HG02759 (cell line): Measurements from ENCODE around the gene UBXN1.
"Not testable (repeated sequence)": the region's sequence is repeated elsewhere in the genome, so short reads cannot be mapped to it uniquely, and the experiment has no call there.

Experiments
- ATAC-seq: cut with Tn5 transposase; IDR thresholded peaks from one replicate; pipeline ENCODE4 v1.9.1; 2021; ENCODE audit warnings: mild to moderate bottlenecking, moderate library complexity; ENCODE audit not compliant: unreplicated experiment

UBXN1 gene

DNA sequence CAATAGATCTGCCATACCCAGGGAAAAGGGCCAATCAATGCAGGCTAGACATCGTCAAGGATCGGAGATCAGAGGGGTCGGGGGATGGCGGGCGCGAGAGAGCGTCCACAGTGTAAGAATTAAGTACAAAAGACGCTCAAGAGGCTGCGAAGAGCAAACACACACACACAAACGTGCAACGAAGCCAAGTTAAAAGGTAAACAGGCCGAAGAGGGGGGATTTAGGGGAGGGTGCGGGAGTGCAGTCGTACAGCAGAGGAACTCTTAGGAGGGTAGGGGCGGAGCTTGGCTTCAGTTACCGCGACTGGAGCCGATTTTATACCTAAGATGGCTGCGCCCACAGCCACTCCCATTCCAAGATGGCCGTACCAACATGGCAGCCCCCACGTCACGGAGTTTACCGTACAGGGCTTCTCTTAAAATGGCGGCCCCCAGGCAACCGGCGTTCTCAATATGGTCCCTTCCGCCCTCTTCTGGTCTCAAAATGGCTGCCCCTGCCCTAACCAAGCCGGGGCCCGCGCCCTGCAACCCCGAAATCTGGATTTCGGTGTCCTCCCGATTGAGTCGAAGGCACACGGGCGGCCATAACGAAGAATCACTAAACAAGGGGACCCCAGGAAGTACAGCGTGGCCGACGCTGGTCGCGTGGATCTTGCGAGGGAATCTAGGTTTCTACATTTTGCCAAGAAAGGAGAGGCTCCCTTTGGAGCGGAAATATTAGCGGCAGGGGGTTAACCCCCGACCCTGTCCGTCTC is 30.6 kb upstream of the UBXN1 start:
- peak; percentile 76 for ATAC-seq

DNA sequence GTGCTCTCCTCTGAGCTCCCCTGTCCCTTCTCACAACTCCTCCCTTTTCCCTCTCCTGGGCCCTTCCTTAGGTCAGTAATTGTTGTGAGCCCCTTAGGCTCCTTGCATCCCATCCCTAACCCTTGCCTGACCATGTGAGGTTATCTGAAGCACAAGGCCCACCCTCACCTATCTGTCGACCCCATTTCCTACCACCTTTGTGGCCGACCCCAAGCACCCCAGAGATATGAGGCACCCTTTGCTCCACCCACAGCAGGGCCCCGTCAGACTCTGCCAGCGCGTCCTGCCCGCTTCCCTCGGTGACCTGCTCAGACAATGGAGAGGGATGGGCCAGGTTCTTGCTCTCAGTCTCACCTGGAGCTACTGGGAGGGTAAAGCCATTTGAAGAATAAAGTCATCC is 29.9 kb upstream of the UBXN1 start:
- no peak for ATAC-seq

DNA sequence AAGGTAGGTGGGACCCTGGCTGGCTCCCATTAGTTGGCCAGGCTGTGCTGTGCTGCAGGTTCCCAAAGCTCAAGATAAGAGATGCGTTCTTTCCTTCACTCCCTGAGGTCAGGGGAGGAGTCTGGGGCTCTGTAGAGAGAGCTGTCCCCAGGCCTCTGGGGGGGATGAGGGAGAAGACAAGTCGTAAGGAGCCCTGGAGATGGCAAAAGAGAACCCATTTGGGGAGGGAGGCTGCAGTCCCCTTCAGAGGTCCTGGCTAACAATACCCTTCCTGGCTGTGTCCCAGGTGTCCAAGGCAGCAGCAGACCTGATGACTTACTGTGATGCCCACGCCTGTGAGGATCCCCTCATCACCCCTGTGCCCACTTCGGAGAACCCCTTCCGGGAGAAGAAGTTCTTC is 29.5 kb upstream of the UBXN1 start:
- ATAC-seq, result no peak

DNA sequence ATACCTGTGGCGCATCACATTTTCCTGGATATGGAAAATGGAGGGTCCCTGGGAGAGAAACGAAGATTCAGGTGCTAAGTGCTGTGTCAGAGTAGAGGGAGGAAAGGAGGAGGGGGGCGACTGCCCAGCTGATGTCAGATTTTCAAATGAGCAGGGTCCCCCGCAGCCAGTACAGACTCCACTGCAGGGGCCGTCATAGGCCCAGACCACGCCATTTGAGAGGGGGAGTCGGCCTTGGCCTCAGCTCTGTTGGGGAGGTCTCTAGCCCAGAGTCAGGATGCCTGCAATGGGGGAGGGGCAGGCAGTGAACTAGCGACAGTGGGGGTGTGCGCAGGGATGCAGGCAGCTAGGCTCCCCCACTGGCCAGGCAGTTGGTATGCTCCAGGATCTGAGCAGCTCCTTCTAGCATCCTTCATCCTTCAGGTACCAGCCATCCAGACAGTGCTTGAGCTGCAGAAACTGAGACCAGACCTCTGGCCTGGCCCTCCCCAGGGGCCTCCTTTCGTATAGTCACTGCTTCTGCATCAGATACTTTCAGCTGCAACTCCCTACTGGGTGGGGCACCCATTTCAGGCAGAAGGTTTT is 28.5 kb upstream of the UBXN1 start, which contains the start of the genes BSCL2 and GNG3:
BSCL2 (minus strand) TSS at position 148 of the 585 bp plus-strand sequence. CDS start 229 bp downstream, outside the sequence.
GNG3 (plus strand) TSS at position 400 of the 585 bp plus-strand sequence. CDS start 620 bp downstream, outside the sequence.
- no peak for ATAC-seq

DNA sequence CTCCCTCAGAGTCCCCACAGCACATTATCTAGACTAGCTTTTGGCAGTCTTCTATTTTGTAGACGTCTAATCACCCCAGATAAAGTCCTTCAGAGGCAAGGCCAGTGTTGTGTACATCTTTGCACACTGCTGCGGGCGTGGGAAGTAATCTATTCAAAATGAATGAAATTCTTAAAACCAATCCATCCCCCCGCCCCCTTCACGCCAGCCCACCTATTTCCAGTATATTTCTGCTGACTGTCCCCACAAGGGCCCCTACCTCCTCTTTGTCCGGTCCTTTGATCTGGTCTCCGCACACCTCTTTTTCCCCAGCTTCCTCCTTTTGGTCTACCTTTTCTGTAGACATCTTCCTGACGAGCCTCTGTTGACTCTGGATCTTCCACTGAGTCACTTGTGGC is 28.0 kb upstream of the UBXN1 start:
- no peak for ATAC-seq

DNA sequence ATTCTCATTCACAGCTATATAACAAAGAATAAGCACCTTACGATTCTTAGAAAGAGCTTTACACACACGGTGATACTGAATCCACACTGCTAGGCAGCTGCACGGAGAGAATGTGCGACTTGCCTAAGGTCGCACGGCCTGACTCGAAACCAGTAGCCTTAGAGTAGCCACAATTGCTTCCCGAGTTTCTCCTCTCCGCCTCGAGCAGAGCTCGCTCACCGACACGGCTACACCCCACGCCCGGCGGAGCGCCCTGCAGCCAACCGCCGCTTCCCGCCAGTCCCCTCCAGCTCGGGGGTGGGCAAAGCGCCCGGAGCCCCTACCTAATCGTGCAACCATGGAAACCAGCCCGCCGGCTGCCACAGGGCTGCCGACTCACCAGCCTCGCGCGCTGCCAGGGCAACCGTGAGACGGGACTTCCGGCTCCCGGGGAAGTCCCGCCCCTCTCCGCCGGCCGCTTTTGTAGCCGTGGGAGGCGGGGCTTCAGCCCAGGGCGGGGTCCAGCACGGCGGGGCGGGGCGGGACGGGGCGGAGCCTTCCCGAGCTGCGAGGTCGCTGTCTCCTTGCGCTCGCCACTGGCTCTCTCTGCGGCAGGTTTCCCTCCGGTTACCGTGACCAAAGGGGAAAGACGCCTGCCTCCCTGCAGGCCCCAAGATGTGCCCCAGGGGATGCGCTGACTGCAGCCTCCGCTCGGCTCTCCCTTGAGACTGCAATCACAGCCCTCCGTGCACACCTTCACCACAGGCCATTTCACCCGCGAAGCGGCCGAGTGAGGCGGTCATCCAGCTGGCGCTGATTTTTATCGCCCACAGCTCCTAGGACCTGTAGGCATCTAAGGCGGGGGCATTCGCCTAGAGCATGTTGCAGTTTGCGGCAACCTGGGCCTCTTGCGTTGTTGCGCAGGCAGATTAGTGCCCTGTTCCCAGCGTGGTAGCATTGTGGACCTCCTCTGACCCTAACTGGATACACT is 27.3 kb upstream of the UBXN1 start:
- ATAC-seq, result peak; percentile 76

DNA sequence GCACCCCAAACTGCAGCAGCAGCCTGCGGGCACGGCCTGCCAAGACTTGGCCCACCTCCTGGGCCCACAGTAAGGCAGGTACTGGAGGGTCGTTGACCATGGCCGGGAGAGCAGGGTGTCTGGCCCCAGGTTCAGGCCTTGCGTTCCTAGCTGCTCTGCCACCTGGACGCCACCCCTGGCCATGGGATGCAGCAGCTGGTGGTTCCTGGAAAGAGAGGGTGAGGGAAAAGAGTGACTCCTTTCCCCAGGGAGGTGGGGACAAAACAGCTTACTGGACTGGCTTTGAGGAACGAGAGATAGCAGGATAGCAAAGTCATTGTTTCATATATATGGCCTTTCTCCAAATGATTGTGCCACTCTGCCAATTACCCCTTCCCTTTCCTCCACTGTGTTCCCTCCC is 26.5 kb upstream of the UBXN1 start:
- ATAC-seq, result no peak

DNA sequence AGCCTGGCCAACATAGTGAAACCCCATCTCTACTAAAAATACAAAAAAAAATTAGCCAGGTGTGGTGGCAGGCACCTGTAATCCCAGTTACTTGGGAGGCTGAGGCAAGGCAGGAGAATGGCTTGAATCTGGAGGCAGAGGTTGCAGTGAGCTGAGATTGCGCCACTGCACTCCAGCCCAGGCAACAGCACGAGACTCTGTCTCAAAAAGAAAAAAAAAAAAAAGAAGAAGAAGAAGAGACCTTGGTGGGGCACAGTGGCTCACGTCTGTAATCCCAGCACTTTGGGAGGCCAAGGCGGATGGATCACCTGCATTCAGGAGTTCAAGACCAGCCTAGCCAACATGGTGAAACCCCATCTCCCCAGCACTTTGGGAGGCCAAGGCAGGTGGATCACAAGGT is 25.0 kb upstream of the UBXN1 start:
- not testable (repeated sequence) for ATAC-seq

DNA sequence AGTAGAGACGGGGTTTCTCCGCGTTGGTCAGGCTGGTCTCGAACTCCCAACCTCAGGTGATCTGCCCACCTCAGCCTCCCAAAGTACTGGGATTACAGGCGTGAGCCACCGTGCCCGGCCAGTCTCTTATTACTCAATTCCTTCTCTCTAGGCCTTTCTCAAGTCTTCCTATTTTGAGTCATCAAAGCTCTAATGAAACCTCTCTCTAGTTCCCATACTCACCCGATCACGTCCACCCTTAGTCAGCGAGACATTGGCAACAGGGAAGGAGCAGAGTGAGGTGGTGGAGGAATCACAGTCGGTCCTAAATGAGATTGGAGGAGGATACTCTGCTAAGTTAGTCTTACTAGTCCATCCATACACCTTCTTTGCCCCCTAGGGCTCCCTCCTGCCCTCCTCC is 23.4 kb upstream of the UBXN1 start:
- ATAC-seq, result no peak

DNA sequence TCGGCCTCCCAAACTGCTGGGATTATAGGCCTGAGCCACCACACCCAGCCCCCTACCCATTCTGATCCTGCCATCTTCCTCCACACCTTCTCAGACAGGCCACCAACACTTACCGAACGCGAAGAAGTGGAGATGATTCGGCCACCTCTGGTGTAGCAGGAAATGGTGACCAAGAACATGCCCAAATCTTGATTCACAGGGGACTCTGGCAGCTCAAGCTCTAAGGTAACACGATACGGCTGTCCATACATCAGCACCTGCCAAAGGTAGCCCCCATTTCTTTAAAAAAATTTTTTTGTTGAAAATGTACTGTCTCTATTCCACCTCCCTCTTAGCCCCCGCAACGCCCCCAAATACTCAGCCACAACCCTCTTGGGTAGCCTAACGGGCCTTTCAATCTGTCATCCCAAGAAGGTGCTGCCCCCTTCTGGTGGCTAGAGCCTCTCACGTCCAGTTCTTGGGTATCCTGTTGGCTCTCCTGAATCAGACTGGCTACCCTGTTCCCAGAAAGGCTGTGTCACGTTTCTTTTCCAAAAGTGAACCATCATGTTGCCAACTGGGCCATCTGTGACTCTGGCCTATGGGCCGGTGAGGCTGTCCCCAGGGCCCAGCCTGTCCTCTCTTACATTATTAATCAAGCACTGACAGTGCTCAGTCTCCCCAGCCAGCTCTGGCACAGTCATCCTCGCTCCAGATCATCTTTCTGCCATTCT is 15.7 kb upstream of the UBXN1 start:
- ATAC-seq, result no peak

DNA sequence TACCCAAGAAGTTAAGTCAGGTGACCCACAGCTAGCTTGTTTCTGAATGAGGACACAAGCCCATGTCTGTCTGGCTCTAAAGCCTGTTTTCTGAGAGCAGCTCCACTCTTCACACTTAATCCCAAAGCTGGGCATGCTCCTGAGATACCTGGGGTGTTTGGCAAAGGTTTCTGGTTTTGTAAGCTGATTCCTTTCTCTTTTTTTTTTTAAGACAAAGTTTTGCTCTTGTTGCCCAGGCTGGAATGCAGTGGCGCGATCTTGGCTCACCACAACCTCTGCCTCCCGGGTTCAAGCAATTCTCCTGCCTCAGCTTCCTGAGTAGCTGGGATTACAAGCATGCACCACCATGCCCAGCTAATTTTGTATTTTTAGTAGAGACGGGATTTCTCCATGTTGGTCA is 14.8 kb upstream of the UBXN1 start:
- ATAC-seq, result not testable (repeated sequence)

DNA sequence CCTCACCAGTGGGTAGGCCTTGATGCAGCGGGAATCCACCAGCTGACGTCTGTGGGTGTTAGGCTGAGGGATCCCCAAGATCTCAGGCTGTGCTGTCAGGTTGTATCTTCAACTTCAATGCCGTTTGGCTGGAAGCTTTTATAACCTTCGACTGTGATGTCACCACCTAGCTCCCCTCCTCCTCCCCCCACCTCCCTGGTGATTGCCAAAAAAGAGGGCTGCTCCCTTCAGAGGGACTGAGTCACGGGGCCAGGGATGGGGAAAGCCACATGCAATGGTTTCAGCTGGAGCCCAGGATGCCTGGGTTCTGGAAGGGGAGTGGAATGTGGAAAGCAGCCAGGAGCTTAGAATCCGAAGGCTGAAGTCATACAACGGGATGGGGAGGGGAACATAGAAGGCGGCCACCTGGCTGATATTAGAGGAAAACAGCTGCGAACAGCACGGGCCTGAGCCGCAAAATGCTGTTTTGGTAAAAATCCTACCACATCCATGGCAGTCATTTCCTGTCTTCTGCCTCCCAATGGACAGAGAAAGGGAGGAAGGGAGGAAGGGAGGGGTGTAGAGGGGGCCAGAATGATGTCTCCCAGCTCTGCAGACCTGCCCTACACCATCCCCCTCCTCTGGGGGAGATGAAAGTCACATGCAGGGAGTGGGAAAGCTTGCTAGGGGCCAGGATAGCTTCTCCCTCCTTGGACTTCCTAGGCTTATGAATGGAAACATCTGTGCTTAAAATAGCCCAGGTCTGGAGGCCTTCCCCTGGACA is 10.7 kb upstream of the UBXN1 start, which contains the start of gene LRRN4CL:
LRRN4CL (minus strand) TSS at position 110 of the 763 bp plus-strand sequence. CDS start 1,022 bp downstream, outside the sequence.
- no peak for ATAC-seq

DNA sequence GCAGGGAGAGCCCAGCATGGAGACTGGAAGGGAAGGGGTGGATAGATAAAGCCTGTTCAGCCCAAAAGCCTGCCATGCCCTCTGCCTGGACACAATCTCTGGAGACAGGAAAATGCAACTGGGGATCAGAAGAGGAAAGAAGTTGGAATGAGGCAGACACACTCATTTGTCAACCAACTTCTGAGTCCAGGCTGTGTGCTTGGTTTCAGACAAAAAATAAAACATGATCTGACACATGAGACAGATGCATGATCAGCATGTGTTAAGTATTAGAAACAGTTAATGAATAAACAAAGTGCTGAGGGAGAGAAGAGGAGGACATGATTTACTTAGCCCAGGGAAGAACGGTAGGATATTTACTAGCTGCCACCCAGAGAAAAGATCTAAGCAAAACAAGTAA is 9.6 kb upstream of the UBXN1 start:
- ATAC-seq, result no peak

DNA sequence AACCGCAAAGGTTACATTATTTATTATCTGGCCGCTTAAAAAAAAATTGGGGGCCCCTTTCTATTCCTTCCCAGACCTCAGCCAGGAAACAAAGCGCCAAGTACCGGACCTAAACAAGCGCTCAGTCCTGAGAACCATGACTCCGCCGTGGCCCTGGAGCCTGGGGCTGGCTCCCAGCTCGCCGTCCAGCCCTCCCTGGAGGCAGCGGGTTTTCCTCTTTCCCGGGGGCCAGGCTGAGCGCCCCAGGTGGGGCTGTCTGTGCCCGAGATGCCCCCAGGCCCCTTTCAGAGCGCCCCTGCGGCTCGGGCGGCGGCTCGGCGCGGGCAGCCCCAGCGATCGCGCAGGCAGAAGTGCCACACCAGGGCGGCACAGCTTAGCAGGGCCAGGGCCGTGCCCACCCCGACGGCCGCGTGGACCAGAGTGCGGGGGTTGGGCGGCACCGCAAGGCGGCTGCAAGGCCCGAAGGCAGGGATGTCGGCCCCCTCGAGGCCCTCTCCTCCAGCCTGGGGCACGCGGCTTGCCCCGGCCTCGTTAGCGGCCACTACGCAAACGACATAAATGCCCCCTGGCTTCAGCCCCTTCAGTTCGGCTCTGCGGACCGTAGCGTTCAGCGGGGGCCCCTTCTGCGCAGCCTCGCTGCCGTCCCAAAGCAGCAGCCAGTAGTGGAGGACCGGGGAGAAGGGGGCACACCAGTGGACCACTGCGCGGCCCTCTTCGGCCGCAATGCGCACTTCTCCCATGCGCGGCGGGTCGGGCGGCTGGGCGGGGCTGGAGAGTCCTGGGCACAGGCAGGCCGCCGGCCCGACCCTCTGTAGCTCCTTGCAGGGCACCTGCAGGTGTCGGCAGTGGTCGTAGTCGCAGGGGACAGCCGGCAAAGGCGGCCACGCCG is 8.9 kb upstream of the UBXN1 start:
- ATAC-seq, result no peak

DNA sequence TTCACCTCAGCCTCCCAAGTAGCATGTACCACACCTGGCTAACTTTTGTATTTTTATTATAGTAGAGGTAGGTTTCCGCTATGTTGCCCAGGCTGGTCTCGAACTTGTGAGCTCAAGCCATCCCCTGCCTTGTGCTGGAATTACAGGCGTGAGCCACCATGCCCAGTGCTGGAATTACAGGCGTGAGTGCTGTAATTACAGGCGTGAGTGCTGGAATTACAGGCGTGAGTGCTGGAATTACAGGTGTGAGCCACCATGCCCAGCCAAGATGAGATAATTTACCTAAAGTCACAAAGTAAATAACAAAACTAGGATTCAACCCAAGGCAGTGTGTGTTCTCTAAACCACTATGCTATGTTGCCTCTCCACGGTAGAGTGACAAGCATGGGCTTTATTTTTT is 3.6 kb upstream of the UBXN1 start:
- no peak for ATAC-seq

DNA sequence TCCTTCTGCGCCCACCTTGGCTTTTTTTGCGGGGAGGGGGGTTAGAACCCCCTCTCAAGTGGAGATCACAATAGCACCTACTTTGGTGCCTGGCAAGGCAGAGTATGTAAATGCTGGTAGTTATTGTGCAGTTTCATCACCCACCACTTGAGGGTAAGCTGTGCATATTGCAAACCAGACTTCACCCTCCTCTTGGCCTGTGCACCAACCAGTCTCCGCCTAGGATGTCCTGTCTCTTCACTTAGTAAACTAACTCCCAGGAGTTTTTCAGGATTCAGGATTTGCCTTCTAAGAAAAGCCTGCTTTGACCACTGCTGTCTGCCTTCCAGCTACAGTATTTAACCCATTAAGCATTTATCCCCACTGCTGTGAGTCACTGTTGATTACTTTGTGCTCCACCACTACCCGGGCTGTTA is 2.0 kb upstream of the UBXN1 start:
- no peak for ATAC-seq

DNA sequence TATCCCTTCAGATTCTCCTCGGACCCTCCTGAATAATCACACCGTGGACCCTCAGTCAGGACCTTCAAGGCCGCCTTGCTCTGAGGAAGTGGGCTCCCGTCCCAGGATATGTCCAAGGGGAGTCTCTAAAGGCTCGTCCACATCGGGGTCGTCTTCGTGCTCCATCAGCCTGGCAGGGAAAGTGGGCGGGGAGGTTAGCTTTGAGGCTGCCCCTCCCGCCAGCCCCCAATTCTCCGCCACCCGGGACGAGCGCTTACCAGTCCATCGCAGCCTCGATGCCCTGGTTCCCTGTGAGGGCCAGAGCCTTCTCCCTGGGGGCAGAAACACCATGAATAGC is 472 bp downstream of the UBXN1 start:
- ATAC-seq, result no peak

DNA sequence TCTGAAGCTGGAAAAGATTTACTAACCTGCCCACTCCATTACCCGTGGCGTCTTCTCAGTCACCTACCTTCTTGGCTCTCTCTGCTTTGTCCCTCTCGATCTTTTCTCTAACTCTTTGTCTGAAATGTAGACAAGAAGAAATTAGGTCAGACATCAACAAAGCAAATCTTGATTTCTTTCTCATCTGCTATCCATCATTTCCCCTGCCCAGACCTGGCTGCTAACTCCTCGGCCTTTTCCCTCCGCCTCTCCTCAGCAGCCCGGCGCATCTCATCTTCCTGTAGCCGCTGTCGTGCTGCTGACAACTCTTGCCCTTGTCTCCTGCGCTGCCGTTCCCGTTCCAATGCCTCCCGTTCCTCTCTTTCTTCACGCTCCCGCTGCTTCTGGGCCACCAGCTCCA is 1.2 kb downstream of the UBXN1 start:
- no peak for ATAC-seq

DNA sequence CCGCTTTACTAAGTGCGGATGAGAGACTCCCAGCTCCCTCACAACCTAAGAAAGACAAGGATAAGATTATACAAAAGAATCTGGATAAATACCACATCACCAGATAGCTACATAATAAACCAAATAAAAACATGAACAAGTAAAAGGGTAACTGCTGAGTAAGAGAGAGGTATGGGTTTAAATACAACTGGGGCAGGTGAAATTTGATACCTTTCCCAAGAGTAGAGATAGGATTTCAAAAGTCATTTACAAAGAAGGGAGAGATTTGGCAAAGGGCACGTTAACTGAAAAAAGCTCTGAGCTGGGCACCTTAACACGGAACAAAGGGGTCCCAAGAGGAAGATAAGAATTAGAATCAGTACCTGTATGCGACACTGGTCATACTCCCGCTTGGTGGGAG is 1.7 kb downstream of the UBXN1 start:
- no peak for ATAC-seq
